Measurements from ENCODE around the gene SLC44A1. TPM values are rescaled to one million over a fixed set of nuclear protein-coding genes. Genes with fewer than 3 reads are reported as not detected.

SLC44A1 gene
- total and polyA plus RNA-seq, 2 of the 13 experiments (the other 11 are each of a cell fraction or from before 2014, with no cell fraction given): 21.4 to 40.8 TPM

- ATAC-seq (peak; percentile 35), DNase-seq (ENCODE audit: low spot score) (no peak), FAIRE-seq (no peak)
- peaks cover 52% of the 10 kb centered on the region for H3K79me2 ChIP-seq (ENCODE audit: insufficient read depth, low read length)
- 1% methylated on average over 45 of the region's 57 CpGs for WGBS (ENCODE audit: low lambda C conversion rate)
- peaks cover 74% of the 10 kb centered on the region for H3K4me1 ChIP-seq (ENCODE audit: insufficient read depth, low read length)
- peak overlapping the region; percentile 93 to 98 (median 97) for H3K4me3 ChIP-seq (replicated peaks in 1 of 3; ENCODE audit: insufficient read depth in 1 of 3, low read depth in 2 of 3, low read length in 3 of 3)
- ChIA-PET POLR2A (interaction anchor here (0.8 to 2.4 kb wide), 11 partner anchors 18 to 345 kb away, joined by 3 to 17 read pairs (median 4); no protein-coding TSS in a partner anchor), CTCF (ENCODE audit: low intra/inter-chr PET ratio, low total read pairs) (no interaction called here)
- intact Hi-C loops (cut with micrococcal nuclease; ENCODE audit: unreplicated experiment): loop anchor here (2.0 to 5.0 kb wide), 4 partner anchors 47 to 318 kb away; no protein-coding TSS in a partner anchor
- H3K36me3 ChIP-seq (replicated peaks in 1 of 2; ENCODE audit: control insufficient read depth in 1 of 2, insufficient read depth in 2 of 2, low read length in 2 of 2): no peaks in the 10 kb centered on the region
- no peak overlapping the region for H2AFZ ChIP-seq (ENCODE audit: low read length)
- BruUV-seq (replicated peaks): no TSS peak
- peak overlapping the region; percentile 68 for H3K27ac ChIP-seq (ENCODE audit: extremely low read length, insufficient read depth, low read length)
- no peaks in the 10 kb centered on the region for H3K9me3 ChIP-seq (ENCODE audit: low read length)
- H3K9ac ChIP-seq (ENCODE audit: insufficient read depth, low read depth, low read length): peak overlapping the region; percentile 76
- no peaks in the 10 kb centered on the region for H3K27me3 ChIP-seq (ENCODE audit: control insufficient read depth in 1 of 2, insufficient read depth in 2 of 2, low read length in 2 of 2)
- H4K20me1 ChIP-seq (ENCODE audit: insufficient read depth, low read length): no peaks in the 10 kb centered on the region
- H3K4me2 ChIP-seq (ENCODE audit: low read depth, low read length): peak overlapping the region; percentile 81
- in situ Hi-C loops (cut with HindIII; ENCODE audit: extremely low pct_ligation_motif_present, low pct_unique_long_range_greater_than_20kb): no loop called here
- TF ChIP-seq CEBPZ (IDR thresholded peaks at IDR 0.05; ENCODE audit: low read length) (no peak), ZNF513 (CRISPR knock-in tag; conservative IDR thresholded peaks at IDR 0.05) (no peak), DPF2 (CRISPR knock-in tag; IDR thresholded peaks at IDR 0.05; ENCODE audit: borderline replicate concordance, low read depth) (no peak), THAP9 (CRISPR knock-in tag; IDR thresholded peaks at IDR 0.05; ENCODE audit: borderline replicate concordance) (peak; percentile 92; the same call in 1 of the 2 replicates), ZBTB42 (CRISPR knock-in tag; IDR thresholded peaks at IDR 0.05) (no peak), HNRNPLL (IDR thresholded peaks at IDR 0.05; ENCODE audit: low read depth, low read length, poor library complexity, severe bottlenecking) (peak; percentile 44), ZZZ3 (CRISPR knock-in tag; IDR thresholded peaks at IDR 0.05; ENCODE audit: borderline replicate concordance) (no peak), ZMYM4 (CRISPR knock-in tag; IDR thresholded peaks at IDR 0.05) (peak; percentile 56), TRIM22 (IDR thresholded peaks at IDR 0.05) (no peak), MNT (IDR thresholded peaks at IDR 0.05) (no peak), REXO4 (CRISPR knock-in tag; IDR thresholded peaks at IDR 0.05; ENCODE audit: borderline replicate concordance) (no peak)
Measured at GRCh38 chr9:105245029-105245890, 809 bp downstream of the SLC44A1 start.
